Activated CD4-positive, CD25-positive, alpha-beta regulatory T cell (primary cell): ENCODE data around the gene MTG2.

Experiments
- DNase-seq, 4 experiments: peaks; one replicate each; lab custom pipeline; 2025; lab: John Stamatoyannopoulos, UW

Gene MTG2

DNA sequence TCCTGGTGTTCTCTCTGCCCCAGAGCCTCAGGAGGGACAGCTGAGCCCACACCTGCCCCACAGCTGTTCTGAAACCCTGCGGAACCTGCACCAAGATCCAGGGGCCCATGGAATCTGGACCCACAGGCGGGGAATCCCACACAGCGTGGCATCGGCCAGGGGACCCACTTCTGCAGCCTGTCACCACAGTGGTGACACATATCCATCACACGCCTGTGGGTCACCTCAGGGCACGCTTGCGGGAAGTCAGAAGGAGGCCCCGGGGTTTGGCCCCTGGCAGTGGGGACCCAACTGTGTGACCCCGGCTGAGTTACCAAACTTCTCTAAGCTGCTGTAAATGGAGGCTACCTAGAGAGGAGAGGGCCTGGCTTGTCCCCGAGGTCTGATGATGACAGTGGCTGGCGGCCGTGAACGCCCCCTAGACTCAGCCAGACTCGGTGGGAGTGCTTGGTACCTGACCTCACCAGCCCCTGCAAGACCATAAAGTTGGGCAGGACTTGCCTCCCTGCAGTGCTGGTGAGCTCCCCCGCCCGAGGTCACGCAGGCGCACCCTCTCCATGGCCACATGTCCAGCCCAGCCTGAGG, 39.5 kb downstream of the MTG2 start:
- DNase-seq, result no peak

DNA sequence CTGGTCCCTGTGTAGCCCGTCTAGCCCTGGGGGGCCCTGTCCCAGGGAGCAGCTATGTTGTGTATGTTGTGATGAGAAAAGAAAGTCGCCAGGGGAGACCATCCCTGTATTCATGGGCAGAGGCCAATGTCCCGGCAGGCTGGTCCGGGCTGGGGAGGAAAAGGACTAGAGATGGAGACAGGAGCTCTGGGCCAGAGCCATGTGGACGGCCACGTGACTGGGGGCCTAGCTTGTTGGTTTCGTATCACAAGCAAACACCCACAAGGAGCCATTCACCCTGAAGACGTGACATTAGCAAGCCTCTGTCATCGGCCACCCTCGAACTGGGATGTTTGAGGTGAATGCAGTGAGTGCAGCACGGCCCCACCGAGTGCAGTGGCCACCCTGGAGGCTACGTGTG, 40.1 kb downstream of the MTG2 start:
- no peak for DNase-seq

DNA sequence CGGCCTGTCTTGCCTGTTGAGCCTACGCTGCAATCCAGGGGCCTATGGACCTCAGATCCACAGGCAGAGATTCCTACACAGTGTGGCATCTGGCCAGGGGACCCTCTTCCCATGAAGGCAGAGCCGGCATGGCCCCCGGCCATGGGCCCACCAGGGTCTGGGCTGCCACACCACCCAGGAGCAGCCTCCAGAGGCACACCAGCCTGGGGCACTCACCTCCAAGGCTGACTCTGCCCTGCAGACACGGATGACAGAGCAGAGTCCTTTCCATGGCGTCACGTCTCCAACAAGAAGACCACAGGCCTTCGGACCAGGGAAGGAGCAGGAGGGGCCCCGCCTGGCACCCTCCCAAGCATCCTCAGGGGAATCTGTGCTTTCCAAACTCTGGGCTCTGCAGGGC, 40.7 kb downstream of the MTG2 start:
- DNase-seq, result no peak

DNA sequence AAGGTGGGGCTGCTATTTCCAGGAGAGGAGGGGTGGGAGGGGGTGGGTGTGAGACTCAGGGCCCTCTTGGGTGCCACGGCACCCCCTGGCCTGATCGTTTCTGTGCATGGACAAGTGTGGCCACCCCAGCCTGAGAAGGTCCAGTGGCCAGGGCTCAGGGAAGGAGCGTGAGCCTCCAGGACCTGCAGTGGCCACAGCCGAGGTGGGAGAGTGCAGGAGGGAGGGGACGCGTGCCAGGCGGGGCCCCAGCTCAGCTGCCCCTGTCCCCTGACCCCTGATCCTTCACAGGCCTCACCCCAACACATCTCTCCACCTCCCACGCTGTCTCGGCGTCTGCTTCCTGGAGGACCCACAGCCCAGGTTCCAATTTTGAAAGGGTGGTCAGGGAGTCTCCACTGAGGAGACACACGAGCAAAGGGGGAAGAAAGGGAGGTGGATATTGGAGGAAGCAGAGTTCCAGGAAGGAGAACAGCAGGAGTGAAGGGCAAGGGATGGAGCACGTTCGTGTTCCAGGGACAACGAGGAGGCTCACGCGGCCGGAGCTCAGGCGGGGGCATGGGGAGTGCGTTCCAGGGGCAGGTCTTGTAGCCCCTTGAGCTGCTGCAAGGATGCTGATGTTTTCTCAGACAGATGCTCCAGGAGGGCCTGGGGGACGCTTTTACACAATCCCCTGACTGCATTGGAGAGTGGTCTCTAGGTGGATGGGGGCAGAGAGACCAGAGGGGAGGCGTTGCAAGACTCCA, 41.5 kb downstream of the MTG2 start:
- no peak for DNase-seq

GRCh38 chr20:62225026-62225425, 42.2 kb downstream of the MTG2 start:
- DNase-seq, result no peak

DNA sequence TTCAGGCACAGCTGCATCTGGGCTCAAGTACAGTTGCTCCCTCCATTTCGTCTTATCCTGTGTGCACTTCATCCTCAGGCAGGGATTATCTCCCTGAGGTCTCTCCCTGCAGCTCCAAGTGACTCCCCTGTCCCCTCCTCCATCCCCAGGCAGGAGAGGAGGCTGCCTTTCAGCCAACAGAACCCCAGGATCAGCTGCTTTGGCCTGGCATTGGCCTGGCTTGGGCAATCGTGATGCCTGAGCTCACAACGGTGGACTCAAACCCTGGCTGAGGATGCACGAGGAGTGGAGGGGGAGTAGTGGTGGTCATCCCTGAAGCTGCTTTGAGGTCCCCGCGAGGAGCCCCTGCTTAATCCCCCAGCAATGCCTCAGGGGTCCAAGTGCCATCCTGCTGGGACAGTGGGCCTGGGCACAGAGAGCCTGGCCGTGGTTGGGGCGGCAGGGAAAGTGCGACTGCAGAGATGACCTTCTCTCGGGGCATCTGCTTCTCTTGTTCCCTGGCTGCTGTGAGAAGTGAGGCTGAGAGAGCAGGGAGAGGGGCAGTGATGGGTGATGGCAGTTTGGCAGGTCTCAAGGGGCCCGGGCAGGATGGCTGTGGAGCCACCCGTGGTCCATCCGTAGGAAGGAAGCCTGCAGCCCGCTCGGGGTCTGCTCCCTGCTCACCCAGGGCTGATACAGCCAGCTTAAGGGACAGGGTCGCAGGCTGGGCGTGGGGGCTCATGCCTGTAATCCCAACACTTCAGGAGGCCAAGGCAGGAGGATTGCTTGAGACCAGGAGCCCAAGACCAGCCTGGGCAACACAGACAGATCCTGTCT, 43.2 kb downstream of the MTG2 start:
- DNase-seq, result no peak

- DNase-seq, result no peak
Measured at GRCh38 chr20:62226707-62227590, 44.1 kb downstream of the MTG2 start.

DNA sequence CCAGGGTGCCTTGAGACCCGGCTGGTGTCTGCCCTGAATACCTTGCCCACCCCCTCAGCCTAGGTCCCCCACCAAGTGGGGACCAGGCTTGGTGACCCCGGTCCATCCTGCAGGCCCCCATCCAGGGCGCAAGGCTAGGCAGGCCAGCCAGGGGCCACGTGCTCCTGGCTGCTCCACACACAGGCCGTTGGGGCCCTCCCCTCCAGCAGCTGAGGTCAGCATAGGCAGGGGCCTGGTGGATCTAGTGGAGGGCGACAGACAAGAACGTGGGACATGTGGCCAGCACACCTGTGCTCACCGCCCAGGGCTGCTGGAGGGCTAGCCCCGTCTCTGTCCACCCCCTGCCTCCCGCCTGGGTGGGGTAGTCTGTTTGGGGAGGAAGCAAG, 44.8 kb downstream of the MTG2 start:
- DNase-seq, result no peak

- no peak for DNase-seq
Measured at GRCh38 chr20:62227977-62228958, 45.4 kb downstream of the MTG2 start.

DNA sequence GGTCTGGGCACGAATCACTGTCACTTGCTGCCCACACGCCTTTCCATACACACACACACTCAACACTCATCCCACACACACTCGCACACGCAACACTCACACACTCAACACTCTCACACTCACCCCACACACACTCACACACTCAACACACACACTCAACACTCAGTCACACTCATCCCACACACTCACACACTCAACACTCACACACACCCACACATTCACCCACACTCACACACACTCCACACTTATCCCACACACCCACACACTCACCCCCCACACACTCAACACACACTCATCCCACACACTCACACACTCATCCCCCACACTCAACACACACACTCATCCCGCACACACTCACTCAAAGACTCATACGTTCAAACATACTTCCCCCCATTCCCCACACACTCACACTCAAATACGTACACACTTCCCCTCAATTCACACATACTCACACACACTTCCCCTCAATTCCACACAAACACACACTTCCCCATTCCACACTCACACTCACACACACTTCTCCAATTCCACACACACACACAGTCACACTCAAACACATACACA, 46.2 kb downstream of the MTG2 start:
- DNase-seq, result no peak

- no peak for DNase-seq
Measured at GRCh38 chr20:62229667-62230066, 46.8 kb downstream of the MTG2 start.

DNA sequence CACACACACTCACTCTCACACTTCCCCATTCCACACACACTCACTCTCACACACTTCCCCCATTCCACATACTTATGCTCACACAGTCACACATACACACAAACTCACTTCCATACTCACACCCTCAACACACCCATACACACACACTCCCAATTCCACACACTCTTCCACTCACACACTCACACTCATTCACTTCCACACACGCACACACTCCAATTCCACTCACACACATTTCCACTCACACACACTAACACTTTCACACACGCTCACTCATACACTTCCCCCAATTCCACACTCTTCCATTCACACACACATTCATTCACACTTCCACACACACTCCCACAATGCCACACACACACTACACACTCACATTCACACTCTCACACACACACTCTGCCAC, 47.4 kb downstream of the MTG2 start:
- DNase-seq, result no peak

GRCh38 chr20:62230696-62231095, 47.9 kb downstream of the MTG2 start:
- DNase-seq, result no peak

DNA sequence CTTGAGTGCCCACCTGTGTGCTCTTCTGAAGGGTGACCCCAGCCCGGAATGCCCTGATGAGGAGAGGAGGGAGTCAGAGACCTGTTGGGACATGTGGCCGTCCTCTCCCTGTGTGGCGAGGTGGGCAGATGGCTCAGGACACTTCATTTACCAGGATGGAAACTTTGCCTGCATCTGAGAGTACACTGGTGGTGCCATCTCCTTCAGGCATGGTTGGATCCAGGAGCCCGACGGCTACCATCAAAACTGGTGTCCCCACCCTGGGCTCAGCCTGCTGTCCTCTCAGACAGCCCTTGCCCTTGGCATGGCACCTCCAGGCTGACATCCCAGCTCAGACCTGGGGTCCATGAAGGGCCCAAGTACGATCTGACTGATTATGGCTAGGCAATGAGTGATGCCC, 48.5 kb downstream of the MTG2 start:
- no peak for DNase-seq

- no peak for DNase-seq
Measured at GRCh38 chr20:62232194-62232593, 49.4 kb downstream of the MTG2 start.

DNA sequence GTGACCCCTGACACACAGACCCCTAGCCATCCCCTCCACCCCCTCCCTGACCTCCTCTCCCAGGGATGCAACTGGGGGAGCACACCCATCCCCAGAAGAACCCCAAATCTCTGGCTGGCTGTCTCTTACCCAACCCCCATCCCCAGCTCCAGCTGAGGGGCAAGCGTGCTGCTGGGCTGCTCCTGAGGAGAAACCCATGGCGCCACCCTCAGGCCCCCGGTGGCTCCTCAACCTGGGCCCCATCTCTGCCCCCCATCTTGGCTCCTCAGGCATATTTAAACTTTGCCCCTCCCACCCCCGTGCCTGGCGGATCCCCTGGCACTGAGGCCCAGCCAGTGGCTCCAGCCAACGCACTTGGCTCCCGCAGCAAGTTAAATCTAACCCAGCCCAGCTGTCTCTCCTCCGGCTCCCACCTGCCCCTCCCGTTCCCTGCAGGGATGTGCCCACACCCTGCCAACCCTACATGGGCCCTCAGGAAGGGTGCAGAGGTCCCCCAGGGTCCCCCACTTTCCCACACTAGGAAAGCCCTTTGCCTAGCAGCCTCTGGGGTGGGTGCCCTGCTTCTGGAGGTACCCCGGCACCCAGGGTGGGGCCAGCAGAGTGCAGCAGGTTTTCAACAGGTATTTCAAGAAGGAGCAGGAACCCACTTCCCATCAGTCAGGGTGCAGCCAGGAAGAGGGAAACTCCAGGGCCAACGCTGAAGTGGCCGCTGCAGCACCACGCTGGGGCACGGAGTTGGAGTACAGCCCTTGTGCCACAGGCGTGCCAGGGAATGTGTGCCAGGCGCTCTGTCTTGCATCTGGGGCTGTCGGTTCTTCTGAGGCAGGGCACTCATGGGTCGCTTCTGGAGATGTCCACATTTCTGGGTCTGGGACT, 50.2 kb downstream of the MTG2 start:
- no peak for DNase-seq

- DNase-seq, result no peak
Measured at GRCh38 chr20:62233684-62234083, 50.9 kb downstream of the MTG2 start.

DNA sequence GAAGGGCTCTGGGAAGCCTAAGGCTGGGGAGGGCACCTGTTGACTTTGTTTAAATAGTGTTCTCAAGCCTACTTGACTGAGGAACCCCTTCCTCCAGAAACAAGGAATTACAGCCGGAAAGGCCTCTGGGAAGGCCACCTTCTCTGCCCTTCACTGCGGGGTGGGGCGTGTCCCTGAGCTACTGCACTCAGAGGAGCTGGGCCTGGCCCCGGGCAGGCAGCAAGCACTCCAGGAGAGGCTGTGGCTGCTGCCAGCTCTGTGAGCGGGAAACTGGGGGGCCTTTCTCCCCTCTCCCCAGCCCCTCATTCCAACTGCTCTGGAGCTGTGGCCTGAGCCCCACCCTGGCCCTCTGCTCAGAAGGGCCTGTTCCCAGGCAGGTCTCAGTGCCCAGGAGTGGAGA, 51.5 kb downstream of the MTG2 start:
- DNase-seq, result no peak

DNA sequence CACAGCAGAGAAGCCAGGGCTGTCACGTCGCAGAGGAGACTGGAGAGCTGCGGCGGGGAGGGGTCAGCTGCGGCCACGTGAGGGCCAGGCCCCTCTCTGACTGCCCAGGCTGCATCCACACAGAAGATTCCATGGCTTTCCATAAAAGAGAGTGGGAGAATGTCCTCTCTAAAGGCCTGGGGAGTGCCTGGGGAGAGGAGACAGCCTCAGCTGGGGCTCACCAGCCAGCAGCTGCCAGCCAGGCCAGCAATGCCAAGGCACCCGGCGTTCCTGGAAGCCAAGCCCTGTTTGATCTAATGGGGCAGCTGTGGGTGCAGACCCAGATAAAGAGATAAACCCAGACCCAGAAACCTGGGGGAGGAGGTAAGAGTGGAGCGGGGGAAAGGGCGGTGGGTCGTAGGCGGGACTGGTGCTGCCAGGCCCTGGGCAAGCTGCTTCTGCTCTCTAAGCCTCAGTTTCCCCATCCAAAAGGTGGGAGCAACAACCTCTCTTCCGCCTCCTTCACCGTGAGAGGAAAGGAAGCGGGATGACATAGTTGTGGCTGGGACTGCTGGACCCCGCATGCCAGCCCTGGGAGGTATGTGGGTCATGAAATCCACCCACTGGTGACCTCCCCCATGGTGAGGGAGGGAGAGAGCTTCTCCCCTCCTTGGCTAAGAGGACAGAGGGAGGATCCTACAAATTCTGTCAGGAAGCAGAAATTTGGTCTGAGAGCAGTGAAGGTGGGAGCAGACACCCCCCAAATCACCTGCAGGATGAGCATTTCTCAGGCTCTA, 52.4 kb downstream of the MTG2 start:
- no peak for DNase-seq
